Thoracic aorta (tissue), 2 donors: ENCODE measurements around the gene NR3C2. TPM values are rescaled to one million over a fixed set of nuclear protein-coding genes. Genes with fewer than 3 reads are reported as not detected.

Experiments
- ATAC-seq: fragments of 150-250 bp; one replicate; pipeline ENCODE4 v1.8.0; 2017; ENCODE audit warnings: low read depth; ENCODE audit not compliant: insufficient number of reproducible peaks, low FRiP score
- DNase-seq: peaks from one replicate; pipeline ENCODE4 v3.0.0-alpha.2; 2020; ENCODE audit warnings: low spot score
- H3K27ac ChIP-seq, 2 donors: fragments of 200-600 bp; sonication (generic); 1 replicate in 1 of 2; 2 replicates in 1 of 2; pipeline ENCODE4 v1.5.1; 2016; ENCODE audit warnings: mild to moderate bottlenecking in 2 of 2, moderate library complexity in 2 of 2
- H3K27me3 ChIP-seq: fragments of 200-600 bp; sonication (generic); replicated peaks from 2 replicates; pipeline ENCODE4 v1.6.0; 2016; ENCODE audit warnings: mild to moderate bottlenecking; ENCODE audit not compliant: insufficient read depth
- H3K36me3 ChIP-seq: fragments of 200-600 bp; sonication (generic); one replicate; pipeline ENCODE4 v1.5.1; 2016
- H3K4me1 ChIP-seq, 2 donors: fragments of 200-600 bp; sonication (generic); 1 replicate in 1 of 2; 2 replicates in 1 of 2; pipeline versions ENCODE4 v1.5.1 to v1.6.0; 2016; ENCODE audit warnings: low read depth in 2 of 2, mild to moderate bottlenecking in 1 of 2; ENCODE audit not compliant: control insufficient read depth in 1 of 2
- H3K4me3 ChIP-seq: fragments of 200-600 bp; sonication (generic); 2 replicates; pipeline ENCODE4 v1.5.1; 2016; ENCODE audit warnings: mild to moderate bottlenecking
- H3K9me3 ChIP-seq: fragments of 200-600 bp; sonication (generic); 2 replicates; pipeline ENCODE4 v1.5.1; 2016
- CTCF ChIP-seq: fragments of 200-600 bp; sonication (generic); IDR thresholded peaks from one replicate; pipeline ENCODE4 v1.5.1; 2019; ENCODE audit warnings: antibody characterized with exemption
- total RNA-seq, 2 donors: library from RNA; depleted of rRNA; stranded (reverse); fragments of >200 nt; gene quantifications; one replicate each; pipeline versions ENCODE4 v1.1.0 to v1.2.3, GENCODE V29; 2016

The NR3C2 gene
- total RNA-seq, 2 donors from 2014 or later, result 11.2 to 18.1 TPM

- no peak for TF ChIP-seq CTCF
- Histone ChIP-seq H3K4me3 (no peak overlapping the region), H3K9me3 (no peaks in the 10 kb centered on the region), H3K4me1 (peaks cover 0 to 32% of the 10 kb centered on the region in 2 donors), H3K36me3 (no peaks in the 10 kb centered on the region), H3K27me3 (no peaks in the 10 kb centered on the region), H3K27ac (no peak overlapping the region)
- DNase-seq, result no peak
- no peak for ATAC-seq
These were observed 412.4 kb downstream of the NR3C2 start for GRCh38 chr4:148029781-148030180.
